ENCODE results near the gene FAP.

FAP gene

DNA sequence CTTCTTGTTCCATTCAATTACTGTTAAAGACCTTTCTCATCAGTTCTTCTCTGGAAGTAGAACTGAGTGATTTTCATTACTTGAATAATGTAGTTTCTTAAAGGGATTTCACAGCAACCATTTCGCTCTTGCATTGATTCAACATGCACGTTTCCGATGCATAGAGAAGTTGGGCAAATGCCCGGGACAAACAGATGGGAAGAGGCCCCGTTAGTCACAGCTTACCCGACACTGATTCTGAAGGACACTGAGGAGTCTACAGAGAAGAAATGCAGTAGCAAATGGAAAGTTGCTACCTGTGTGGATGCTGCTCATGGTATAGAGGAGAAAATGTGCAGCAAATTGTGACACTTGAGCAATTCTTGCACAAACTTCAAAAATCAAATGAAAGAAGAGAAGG lies 58.9 kb downstream of the FAP start:
- TF ChIP-seq SPI1 (IDR thresholded peaks at IDR 0.05; ENCODE audit: borderline replicate concordance, low read depth) (no peak), POLR2AphosphoS5 (IDR thresholded peaks at IDR 0.05; ENCODE audit: low read depth) (no peak), GABPA (IDR thresholded peaks at IDR 0.05; ENCODE audit: low read depth) (no peak)
- TF ChIP-seq, protein P1, sequence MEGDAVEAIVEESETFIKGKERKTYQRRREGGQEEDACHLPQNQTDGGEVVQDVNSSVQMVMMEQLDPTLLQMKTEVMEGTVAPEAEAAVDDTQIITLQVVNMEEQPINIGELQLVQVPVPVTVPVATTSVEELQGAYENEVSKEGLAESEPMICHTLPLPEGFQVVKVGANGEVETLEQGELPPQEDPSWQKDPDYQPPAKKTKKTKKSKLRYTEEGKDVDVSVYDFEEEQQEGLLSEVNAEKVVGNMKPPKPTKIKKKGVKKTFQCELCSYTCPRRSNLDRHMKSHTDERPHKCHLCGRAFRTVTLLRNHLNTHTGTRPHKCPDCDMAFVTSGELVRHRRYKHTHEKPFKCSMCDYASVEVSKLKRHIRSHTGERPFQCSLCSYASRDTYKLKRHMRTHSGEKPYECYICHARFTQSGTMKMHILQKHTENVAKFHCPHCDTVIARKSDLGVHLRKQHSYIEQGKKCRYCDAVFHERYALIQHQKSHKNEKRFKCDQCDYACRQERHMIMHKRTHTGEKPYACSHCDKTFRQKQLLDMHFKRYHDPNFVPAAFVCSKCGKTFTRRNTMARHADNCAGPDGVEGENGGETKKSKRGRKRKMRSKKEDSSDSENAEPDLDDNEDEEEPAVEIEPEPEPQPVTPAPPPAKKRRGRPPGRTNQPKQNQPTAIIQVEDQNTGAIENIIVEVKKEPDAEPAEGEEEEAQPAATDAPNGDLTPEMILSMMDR (IDR thresholded peaks at IDR 0.05; ENCODE audit: insufficient read depth, low read length) = no peak
- TF ChIP-seq, protein P2, sequence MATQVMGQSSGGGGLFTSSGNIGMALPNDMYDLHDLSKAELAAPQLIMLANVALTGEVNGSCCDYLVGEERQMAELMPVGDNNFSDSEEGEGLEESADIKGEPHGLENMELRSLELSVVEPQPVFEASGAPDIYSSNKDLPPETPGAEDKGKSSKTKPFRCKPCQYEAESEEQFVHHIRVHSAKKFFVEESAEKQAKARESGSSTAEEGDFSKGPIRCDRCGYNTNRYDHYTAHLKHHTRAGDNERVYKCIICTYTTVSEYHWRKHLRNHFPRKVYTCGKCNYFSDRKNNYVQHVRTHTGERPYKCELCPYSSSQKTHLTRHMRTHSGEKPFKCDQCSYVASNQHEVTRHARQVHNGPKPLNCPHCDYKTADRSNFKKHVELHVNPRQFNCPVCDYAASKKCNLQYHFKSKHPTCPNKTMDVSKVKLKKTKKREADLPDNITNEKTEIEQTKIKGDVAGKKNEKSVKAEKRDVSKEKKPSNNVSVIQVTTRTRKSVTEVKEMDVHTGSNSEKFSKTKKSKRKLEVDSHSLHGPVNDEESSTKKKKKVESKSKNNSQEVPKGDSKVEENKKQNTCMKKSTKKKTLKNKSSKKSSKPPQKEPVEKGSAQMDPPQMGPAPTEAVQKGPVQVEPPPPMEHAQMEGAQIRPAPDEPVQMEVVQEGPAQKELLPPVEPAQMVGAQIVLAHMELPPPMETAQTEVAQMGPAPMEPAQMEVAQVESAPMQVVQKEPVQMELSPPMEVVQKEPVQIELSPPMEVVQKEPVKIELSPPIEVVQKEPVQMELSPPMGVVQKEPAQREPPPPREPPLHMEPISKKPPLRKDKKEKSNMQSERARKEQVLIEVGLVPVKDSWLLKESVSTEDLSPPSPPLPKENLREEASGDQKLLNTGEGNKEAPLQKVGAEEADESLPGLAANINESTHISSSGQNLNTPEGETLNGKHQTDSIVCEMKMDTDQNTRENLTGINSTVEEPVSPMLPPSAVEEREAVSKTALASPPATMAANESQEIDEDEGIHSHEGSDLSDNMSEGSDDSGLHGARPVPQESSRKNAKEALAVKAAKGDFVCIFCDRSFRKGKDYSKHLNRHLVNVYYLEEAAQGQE (IDR thresholded peaks at IDR 0.05; ENCODE audit: insufficient replicate concordance, low read depth) = no peak
- no peak overlapping the region for H3K27ac ChIP-seq (replicated peaks)
- no peak overlapping the region for H3K4me3 ChIP-seq (replicated peaks; ENCODE audit: insufficient read depth, low read length)
- DNase-seq (ENCODE audit: low read depth in 1 of 2, low spot score in 1 of 2) = no peak
- H3K27me3 ChIP-seq (ENCODE audit: insufficient read depth, poor library complexity, severe bottlenecking) = no peaks in the 10 kb centered on the region

DNA sequence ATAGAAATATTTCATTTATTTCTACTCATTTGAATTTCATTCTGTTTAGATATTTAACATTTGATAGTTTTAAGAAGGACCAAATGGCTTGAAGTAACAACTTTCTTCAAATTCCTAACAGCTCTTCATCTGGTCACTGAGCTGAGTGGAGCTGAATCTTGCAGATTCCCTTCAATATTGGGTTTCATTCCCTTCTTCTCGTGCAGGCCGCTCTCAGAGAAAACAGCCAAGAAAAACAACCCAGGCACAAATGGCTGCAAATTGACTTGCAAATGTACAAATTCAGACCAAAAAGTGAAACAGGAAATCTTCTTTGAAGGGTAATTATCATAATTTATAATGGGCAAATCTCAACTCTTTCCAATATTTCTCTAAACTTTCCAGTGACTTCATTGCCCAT lies 60.9 kb downstream of the FAP start:
- H3K4me3 ChIP-seq (replicated peaks; ENCODE audit: insufficient read depth, low read length) = no peak overlapping the region
- no peak overlapping the region for H3K27ac ChIP-seq (replicated peaks)
- no peak for DNase-seq (ENCODE audit: low read depth in 1 of 2, low spot score in 1 of 2)
- no peaks in the 10 kb centered on the region for H3K27me3 ChIP-seq (ENCODE audit: insufficient read depth, poor library complexity, severe bottlenecking)
- no peak for TF ChIP-seq GABPA (IDR thresholded peaks at IDR 0.05; ENCODE audit: low read depth)
- TF ChIP-seq, protein P2 (IDR thresholded peaks at IDR 0.05; ENCODE audit: insufficient replicate concordance, low read depth) = no peak
- no peak for TF ChIP-seq SPI1 (IDR thresholded peaks at IDR 0.05; ENCODE audit: borderline replicate concordance, low read depth)
- TF ChIP-seq, protein P1 (IDR thresholded peaks at IDR 0.05; ENCODE audit: insufficient read depth, low read length) = no peak
- no peak for TF ChIP-seq POLR2AphosphoS5 (IDR thresholded peaks at IDR 0.05; ENCODE audit: low read depth)

DNA sequence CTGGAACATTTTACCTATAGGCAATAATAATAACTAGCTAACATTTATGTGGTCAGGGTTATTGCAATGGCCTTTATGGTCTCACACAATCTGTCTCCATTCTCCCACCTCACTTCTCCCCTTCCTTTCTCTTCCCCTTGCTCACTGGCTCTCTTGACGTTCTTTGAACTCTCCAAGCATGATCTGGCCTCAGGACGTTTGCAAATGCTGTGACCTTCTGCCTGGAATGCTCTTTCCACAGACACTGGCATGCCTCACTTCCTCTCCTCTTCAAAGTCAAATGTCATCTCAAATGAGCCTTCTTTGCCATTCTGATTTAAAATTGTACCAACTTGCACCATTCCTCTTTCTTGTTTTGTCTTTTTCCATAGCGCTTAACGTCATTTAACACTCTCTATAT lies 65.9 kb downstream of the FAP start:
- no peak overlapping the region for H3K4me3 ChIP-seq (replicated peaks; ENCODE audit: insufficient read depth, low read length)
- TF ChIP-seq GABPA (IDR thresholded peaks at IDR 0.05; ENCODE audit: low read depth) (no peak), POLR2AphosphoS5 (IDR thresholded peaks at IDR 0.05; ENCODE audit: low read depth) (no peak), SPI1 (IDR thresholded peaks at IDR 0.05; ENCODE audit: borderline replicate concordance, low read depth) (no peak)
- TF ChIP-seq, protein P1 (IDR thresholded peaks at IDR 0.05; ENCODE audit: insufficient read depth, low read length) = no peak
- TF ChIP-seq, protein P2 (IDR thresholded peaks at IDR 0.05; ENCODE audit: insufficient replicate concordance, low read depth) = no peak
- no peak overlapping the region for H3K27ac ChIP-seq (replicated peaks)
- DNase-seq (ENCODE audit: low read depth in 1 of 2, low spot score in 1 of 2) = no peak
- H3K27me3 ChIP-seq (ENCODE audit: insufficient read depth, poor library complexity, severe bottlenecking) = peaks cover 5% of the 10 kb centered on the region

All from HL-60 (cell line).